HEK293 (cell line): ENCODE data around the gene RIC8A.

Source experiments
- CTCF ChIA-PET: fragments of 350-600 bp; formaldehyde crosslinking; extraction: SDS; loops from one replicate; lab custom pipeline; 2021; ENCODE audit warnings: antibody characterized with exemption; lab: Yijun Ruan, JAX
- POLR2A ChIA-PET: fragments of 300-600 bp; formaldehyde crosslinking; extraction: SDS; loops from one replicate; lab custom pipeline; 2020; ENCODE audit warnings: antibody characterized with exemption, inconsistent platforms; lab: Yijun Ruan, JAX
- H3K27ac ChIP-seq: fragments of 200-500 bp; sonication (Bioruptor generic); 2 replicates; pipeline ENCODE4 v1.5.1; 2014; ENCODE audit warnings: low read depth, low read length, control low read depth, inconsistent platforms; ENCODE audit errors: extremely low read depth
- H3K36me3 ChIP-seq, 2 experiments: fragments of 200-500 bp in 1 of 2; sonication (Bioruptor generic) in 1 of 2; 1 replicate in 1 of 2; 2 replicates in 1 of 2; pipeline ENCODE4 v1.5.1; 2014 to 2017; ENCODE audit warnings: inconsistent platforms in 2 of 2, low read length in 2 of 2; ENCODE audit not compliant: control insufficient read depth in 2 of 2, insufficient read depth in 1 of 2
- H3K4me1 ChIP-seq: fragments of 200-500 bp; sonication (Bioruptor generic); 2 replicates; pipeline ENCODE4 v1.5.1; 2014; ENCODE audit warnings: mild to moderate bottlenecking, low read length, inconsistent platforms; ENCODE audit not compliant: control insufficient read depth, insufficient read depth
- H3K4me3 ChIP-seq: 2 replicates; pipeline ENCODE4 v1.5.1; 2011; ENCODE audit warnings: low read depth, mild to moderate bottlenecking, control low read depth, low read length, moderate library complexity
- H3K9me3 ChIP-seq: fragments of 200-500 bp; sonication (Bioruptor generic); 2 replicates; pipeline ENCODE4 v1.5.1; 2014; ENCODE audit warnings: low read depth, low read length, inconsistent platforms; ENCODE audit not compliant: control insufficient read depth, insufficient read depth
- ATF2 ChIP-seq: fragments of 450-650 bp; formaldehyde crosslinking; IDR thresholded peaks from 2 replicates; pipeline ENCODE4 v1.5.1; 2016; ENCODE audit warnings: missing biosample characterization, missing genetic modification characterization, low read depth
- GFI1B ChIP-seq: fragments of 450-650 bp; formaldehyde crosslinking; IDR thresholded peaks from 2 replicates; pipeline ENCODE4 v1.5.1; 2016; ENCODE audit warnings: missing biosample characterization, missing genetic modification characterization
- IKZF3 ChIP-seq: fragments of 450-650 bp; IDR thresholded peaks from 2 replicates; pipeline ENCODE4 v1.5.0; 2018; ENCODE audit warnings: missing biosample characterization, mild to moderate bottlenecking, missing genetic modification characterization, moderate library complexity
- SCRT1 ChIP-seq: fragments of 450-650 bp; formaldehyde crosslinking; IDR thresholded peaks from 2 replicates; pipeline ENCODE4 v1.5.1; 2016; ENCODE audit warnings: missing biosample characterization, missing genetic modification characterization, borderline replicate concordance
- SETDB1 ChIP-seq: IDR thresholded peaks from one replicate; pipeline ENCODE4 v1.6.1; 2017; ENCODE audit warnings: mild to moderate bottlenecking, low read length, moderate library complexity, mixed read lengths; ENCODE audit not compliant: insufficient read length
- ZNF2 ChIP-seq: fragments of 450-650 bp; formaldehyde crosslinking; IDR thresholded peaks from 2 replicates; pipeline ENCODE4 v1.5.1; 2016; ENCODE audit warnings: missing biosample characterization, missing genetic modification characterization
- ZNF248 ChIP-seq: fragments of 450-650 bp; formaldehyde crosslinking; IDR thresholded peaks from 2 replicates; pipeline ENCODE4 v1.5.1; 2017; ENCODE audit warnings: missing biosample characterization, missing genetic modification characterization
- ZNF362 ChIP-seq: fragments of 450-650 bp; formaldehyde crosslinking; IDR thresholded peaks from 2 replicates; pipeline ENCODE4 v1.5.1; 2016; ENCODE audit warnings: missing biosample characterization, missing genetic modification characterization
- ZNF473 ChIP-seq: fragments of 450-650 bp; formaldehyde crosslinking; IDR thresholded peaks from 2 replicates; pipeline ENCODE4 v1.5.1; 2017; ENCODE audit warnings: missing biosample characterization, missing genetic modification characterization
- ZNF48 ChIP-seq: fragments of 450-650 bp; formaldehyde crosslinking; IDR thresholded peaks from 2 replicates; pipeline ENCODE4 v1.5.1; 2016; ENCODE audit warnings: missing biosample characterization, missing genetic modification characterization
- ZNF677 ChIP-seq: fragments of 450-650 bp; IDR thresholded peaks from 2 replicates; pipeline ENCODE4 v1.5.0; 2018; ENCODE audit warnings: missing biosample characterization, mild to moderate bottlenecking, missing genetic modification characterization, moderate library complexity
- ZNF692 ChIP-seq: fragments of 450-650 bp; formaldehyde crosslinking; IDR thresholded peaks from 2 replicates; pipeline ENCODE4 v1.5.1; 2016; ENCODE audit warnings: missing biosample characterization, missing genetic modification characterization
- ZNF747 ChIP-seq: fragments of 450-650 bp; formaldehyde crosslinking; IDR thresholded peaks from 2 replicates; pipeline ENCODE4 v1.5.1; 2016; ENCODE audit warnings: missing biosample characterization, missing genetic modification characterization
- TF ChIP-seq, protein P1 (sequence below): fragments of 450-650 bp; formaldehyde crosslinking; IDR thresholded peaks from 2 replicates; pipeline ENCODE4 v1.5.1; 2016; ENCODE audit warnings: missing biosample characterization, missing genetic modification characterization

RIC8A gene

DNA sequence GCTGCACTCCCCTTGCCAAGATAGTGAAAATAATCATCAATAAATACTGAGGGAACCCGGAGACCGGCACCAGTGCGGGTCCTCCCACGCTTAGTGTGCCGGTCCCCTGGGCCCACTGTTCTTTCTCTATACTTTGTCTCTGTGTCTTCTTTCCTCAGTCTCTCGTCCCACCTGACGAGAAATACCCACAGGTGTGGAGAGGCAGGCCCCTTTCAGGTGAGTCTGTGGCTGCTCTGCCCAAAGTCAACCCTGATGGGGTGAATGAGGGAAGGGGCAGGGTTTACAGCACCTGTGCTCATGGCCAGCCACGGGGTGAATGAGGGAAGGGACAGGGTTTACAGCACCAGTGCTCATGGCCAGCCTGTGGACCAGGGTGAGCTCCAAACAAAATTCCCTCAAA, 5.0 kb upstream of the RIC8A start:
- TF ChIP-seq ZNF48 (tag by site-specific recombination): no peak
- no peaks in the 10 kb centered on the region for H3K9me3 ChIP-seq
- ChIA-PET CTCF (interaction anchor here (1.1 kb wide), 1 partner anchor 48 kb away, joined by 5 read pairs; no protein-coding TSS in a partner anchor), POLR2A (no interaction called here)
- no peak overlapping the region for H3K27ac ChIP-seq
- no peaks in the 10 kb centered on the region for H3K4me1 ChIP-seq
- H3K36me3 ChIP-seq: peaks cover 0 to 33% of the 10 kb centered on the region in 2 experiments; a peak in 1 of 3 replicates
- no peak overlapping the region for H3K4me3 ChIP-seq

DNA sequence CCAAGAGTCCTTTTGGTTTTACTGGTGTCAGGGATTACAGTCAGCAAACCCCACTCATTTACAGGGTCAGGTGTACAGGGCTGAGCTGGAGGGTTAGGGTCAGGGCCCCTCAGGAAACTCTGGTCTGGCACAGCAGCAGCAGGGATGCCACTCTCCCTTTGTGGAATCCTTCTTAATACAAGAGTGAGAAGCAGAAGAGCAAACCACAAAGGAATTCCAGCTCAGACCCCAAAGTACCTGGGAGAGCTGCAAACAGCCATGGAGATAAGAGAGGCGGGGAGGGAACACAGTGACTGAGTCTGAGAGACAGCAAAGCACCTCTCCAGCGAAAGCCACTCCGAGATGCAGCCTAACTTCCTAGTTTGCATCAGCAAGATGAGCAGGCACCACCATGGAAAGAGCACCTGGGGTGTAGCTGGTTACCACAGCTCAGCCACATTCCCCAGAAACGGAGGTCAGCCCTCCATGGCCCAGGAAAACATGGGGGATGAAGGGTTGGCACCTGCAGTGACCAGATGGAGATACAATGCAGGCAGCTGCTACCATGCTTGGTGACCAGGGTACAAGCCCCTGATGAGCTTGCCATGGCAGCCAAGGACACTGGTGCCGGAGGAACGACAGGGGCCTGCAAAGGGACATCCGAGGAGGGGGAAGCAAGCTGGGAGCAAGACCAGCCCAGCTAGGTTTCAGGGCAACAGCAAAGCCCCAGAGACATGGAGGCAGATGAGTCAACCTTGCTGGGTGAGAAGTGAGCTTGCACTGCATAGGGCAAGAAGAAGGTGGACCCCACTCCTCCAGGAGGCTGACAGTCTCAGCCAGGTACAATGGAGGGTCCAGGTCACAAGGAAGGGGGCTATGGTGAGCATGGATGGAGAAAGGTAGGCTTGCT, 4.2 kb upstream of the RIC8A start:
- H3K27ac ChIP-seq: no peak overlapping the region
- ChIA-PET POLR2A (no interaction called here), CTCF (interaction anchor here (1.1 kb wide), 1 partner anchor 47 kb away, joined by 5 read pairs; no protein-coding TSS in a partner anchor)
- peaks cover 0 to 33% of the 10 kb centered on the region in 2 experiments; a peak in 1 of 3 replicates for H3K36me3 ChIP-seq
- TF ChIP-seq ZNF2 (tag by site-specific recombination) (no peak), ZNF248 (no peak), ZNF692 (0 out of 2 replicates have a peak, but pooled peaks have one; percentile 21), ZNF747 (tag by site-specific recombination) (no peak)
- no peaks in the 10 kb centered on the region for H3K4me1 ChIP-seq
- no peak overlapping the region for H3K4me3 ChIP-seq
- no peaks in the 10 kb centered on the region for H3K9me3 ChIP-seq

- POLR2A ChIA-PET: no interaction called here
- Histone ChIP-seq H3K27ac (no peak overlapping the region), H3K36me3 (peaks cover 0 to 33% of the 10 kb centered on the region in 2 experiments; a peak in 1 of 3 replicates), H3K4me1 (no peaks in the 10 kb centered on the region)
- TF ChIP-seq IKZF3 (tag by site-specific recombination) (no peak), ATF2 (no peak), ZNF677 (tag by site-specific recombination) (no peak), GFI1B (tag by site-specific recombination) (no peak), ZNF473 (tag by site-specific recombination) (no peak), SCRT1 (tag by site-specific recombination) (no peak), SETDB1 (no peak), ZNF362 (tag by site-specific recombination) (no peak)
- TF ChIP-seq, protein P1, sequence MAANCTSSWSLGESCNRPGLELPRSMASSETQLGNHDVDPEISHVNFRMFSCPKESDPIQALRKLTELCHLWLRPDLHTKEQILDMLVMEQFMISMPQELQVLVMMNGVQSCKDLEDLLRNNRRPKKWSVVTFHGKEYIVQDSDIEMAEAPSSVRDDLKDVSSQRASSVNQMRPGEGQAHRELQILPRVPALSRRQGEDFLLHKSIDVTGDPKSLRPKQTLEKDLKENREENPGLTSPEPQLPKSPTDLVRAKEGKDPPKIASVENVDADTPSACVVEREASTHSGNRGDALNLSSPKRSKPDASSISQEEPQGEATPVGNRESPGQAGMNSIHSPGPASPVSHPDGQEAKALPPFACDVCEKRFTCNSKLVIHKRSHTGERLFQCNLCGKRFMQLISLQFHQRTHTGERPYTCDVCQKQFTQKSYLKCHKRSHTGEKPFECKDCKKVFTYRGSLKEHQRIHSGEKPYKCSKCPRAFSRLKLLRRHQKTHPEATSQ (tag by site-specific recombination): no peak
- TF ChIP-seq, all 188 proteins: peak for 0
- CTCF ChIA-PET: no interaction called here
- Histone ChIP-seq H3K9me3 (no peaks in the 10 kb centered on the region), H3K4me3 (no peak overlapping the region)
Observed at GRCh38 chr11:203945-204586, 3.4 kb upstream of the RIC8A start.
